Stimulated activated CD8-positive, alpha-beta memory T cell treated with anti-CD3 and anti-CD28 coated beads, Interleukin-15, amount 100 ng/mL, for 4 hours (primary cell): Measurements from ENCODE around the gene OVOL1.

Source experiments
- DNase-seq, 2 donors: peaks; one replicate each; pipeline ENCODE4 v3.0.0-alpha.2; 2020; ENCODE audit warnings: low read depth in 2 of 2

Gene OVOL1

DNA sequence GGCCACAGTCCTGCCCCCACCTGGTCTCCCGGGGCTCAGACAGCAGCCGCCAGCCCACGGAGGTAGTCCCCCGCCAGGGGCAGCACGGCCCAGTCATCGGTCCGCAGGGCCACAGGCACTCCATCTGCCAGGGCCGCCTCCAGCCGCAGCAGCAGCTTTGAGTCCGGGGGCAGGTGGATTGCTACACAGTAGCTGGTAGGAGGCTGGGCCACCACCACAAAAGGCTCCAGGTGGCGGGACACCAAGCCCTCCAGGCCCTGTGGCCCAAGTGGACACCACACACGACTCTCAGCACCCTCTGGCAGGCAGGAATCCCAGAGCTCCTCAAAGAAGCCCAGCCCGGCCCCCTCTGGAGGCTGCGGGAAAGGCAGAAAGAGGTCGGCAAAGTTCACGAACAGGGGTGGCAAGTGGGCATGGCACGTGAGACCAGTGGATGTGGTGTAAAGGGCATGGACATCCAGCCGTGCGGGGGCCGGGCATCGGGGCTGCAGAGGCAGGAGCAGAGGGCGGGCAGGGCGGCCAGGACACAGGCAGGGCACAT, 9.0 kb upstream of the OVOL1 start:
- no peak for DNase-seq

- DNase-seq: no peak
Measured at GRCh38 chr11:65778431-65778900, 8.4 kb upstream of the OVOL1 start.

- no peak for DNase-seq
Measured at GRCh38 chr11:65778901-65779668, 7.8 kb upstream of the OVOL1 start.

DNA sequence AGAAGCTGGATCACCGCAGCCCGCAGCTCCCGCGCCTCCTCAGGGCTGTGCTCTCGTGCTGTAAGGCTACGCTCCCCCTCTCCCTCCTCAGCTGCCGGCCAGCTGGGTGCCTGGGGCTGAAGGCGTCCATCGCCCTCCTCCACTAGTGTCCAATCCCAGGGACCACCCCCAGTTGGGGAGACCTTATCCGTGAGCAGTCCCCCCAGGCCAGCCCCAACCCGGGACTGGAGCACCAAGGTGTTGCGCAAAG, 7.3 kb upstream of the OVOL1 start:
- DNase-seq: no peak

DNA sequence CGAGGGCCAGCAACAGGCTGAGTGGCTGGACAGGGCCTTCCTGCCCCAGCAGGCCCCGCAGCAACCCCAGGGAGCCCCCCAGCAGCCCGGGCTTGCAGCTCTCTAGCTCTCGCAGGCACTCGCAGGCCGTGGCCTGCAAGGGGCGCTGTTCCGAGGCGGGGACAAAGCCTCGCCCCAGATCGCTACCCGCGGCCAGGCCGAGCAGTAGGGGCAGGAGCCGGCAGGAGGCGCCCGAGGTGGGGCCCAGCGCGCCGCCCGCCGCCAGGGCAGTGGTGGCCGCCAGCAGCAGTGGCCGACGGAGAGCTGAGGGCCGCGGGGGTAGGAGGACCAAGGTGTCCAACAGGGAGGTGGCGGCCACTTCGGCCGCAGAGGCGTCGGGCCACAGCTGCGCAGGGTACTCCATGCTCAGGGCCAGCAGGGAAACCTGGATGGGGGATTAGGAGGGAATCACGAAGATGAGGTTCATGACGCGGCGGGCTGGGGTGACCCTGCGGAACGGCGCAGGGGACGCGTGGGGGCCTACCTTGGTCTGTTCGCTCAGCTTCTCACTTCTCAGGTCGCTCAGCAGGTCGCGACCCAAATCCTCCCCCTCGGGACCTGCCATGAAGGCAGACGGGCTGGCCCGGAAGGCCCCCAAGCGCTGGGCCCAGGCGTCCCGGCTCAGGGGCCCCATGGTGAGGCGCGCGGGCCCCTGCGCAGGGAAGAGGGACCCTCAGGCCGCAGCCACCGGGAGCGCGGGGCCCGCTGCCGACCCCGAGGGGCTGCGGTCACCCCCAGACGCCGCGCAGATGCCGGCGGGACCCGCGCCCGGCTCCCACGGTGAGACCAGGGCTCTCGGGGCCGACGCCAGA, 6.7 kb upstream of the OVOL1 start:
- peak; percentile 24 to 55 for DNase-seq

- peak; percentile 46 to 69 for DNase-seq
Measured at GRCh38 chr11:65780770-65781151, 6.1 kb upstream of the OVOL1 start, which contains the start of gene AP5B1. AP5B1 (minus strand) TSS chr11:65780976; CDS start chr11:65780591, 385 bp downstream.

- no peak for DNase-seq
Measured at GRCh38 chr11:65781152-65781961, 5.5 kb upstream of the OVOL1 start.

GRCh38 chr11:65781962-65782815, 4.7 kb upstream of the OVOL1 start:
- no peak for DNase-seq

GRCh38 chr11:65782816-65783228, 4.0 kb upstream of the OVOL1 start:
- no peak for DNase-seq

- DNase-seq: no peak
Measured at GRCh38 chr11:65785319-65786007, 1.4 kb upstream of the OVOL1 start.

GRCh38 chr11:65786008-65786785, 666 bp upstream of the OVOL1 start:
- no peak for DNase-seq

GRCh38 chr11:65787649-65788622, 1.1 kb downstream of the OVOL1 start:
- no peak for DNase-seq

DNA sequence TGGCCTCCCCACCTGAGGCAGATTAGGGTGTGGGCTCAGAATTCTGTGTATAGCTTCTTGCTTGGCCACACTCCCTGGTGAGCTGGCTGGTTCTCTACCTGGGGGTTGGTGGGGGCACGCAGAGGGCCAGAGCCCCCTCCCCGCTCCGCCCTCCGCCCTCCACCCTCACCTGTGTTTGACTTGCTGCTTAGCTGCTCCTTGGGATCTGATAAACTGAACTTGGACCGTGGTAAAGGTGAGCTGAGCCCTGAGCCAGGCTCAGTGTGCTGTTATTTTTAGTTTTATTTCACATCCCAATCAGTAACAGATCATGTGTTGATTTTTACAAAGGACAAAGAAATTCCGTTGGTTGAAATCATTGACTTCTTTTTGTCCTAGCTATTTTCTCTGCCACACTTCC, 2.0 kb downstream of the OVOL1 start:
- no peak for DNase-seq

DNA sequence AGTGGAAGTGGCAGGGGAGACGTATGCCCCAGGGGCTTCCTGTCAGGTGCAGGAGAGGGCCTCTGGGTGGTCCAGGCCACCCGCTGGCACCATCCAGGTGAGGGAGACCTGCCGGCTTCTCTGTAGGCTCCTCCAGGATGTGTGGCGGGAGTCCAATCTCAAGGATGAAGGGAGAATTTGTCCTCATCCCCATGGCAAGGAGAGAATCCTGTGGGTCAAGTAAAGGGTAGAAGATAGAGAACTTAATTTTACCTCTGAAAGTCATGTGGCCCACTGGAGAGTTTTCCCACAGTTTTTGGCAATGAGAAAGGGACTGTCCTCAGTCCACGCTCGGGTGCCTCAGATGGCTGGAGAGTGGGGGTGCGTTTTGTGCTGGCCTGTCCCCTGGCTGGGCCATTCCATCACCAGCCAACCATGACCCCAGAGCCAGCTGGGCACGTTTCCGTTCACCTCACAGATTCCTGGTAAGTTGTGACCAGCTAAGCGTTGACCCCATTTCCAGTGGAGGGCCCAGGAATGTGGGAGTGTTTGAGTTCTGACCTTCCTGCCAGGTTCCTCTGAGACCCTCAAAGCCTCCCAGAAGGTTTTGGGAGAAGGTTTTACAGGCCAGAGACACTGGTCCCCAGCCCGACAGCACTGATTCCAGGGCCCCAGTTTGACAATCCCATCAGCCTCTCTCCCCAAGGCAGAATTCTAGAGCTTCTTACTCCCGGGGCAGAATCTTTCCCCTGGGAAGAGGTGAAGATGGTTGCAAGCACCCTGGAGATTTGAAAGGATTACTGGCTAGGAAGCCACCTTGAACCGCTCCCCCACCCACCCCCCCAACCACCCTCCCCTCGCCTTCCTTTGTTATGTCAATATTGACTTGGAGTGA, 2.6 kb downstream of the OVOL1 start:
- no peak for DNase-seq

GRCh38 chr11:65790104-65790901, 3.4 kb downstream of the OVOL1 start:
- DNase-seq: no peak

GRCh38 chr11:65790902-65791650, 4.2 kb downstream of the OVOL1 start:
- no peak for DNase-seq
